Upper lobe of right lung (tissue), 1 donor: Measurements from ENCODE around the gene TRAFD1. TPM values are rescaled to one million over a fixed set of nuclear protein-coding genes. Genes with fewer than 3 reads are reported as not detected.

Experiments used
- ATAC-seq: fragments of 200-7000 bp; cut with Tn5 transposase; one replicate; pipeline ENCODE4 v1.9.1; 2020; ENCODE audit warnings: mild to moderate bottlenecking, moderate library complexity
- DNase-seq: peaks from one replicate; pipeline ENCODE4 v3.0.0-alpha.2; 2020
- H3K27ac ChIP-seq: fragments of 200-600 bp; one replicate; pipeline ENCODE4 v1.8.0; 2022
- H3K27me3 ChIP-seq: fragments of 200-600 bp; one replicate; pipeline ENCODE4 v1.8.0; 2022; ENCODE audit warnings: mild to moderate bottlenecking
- H3K36me3 ChIP-seq: fragments of 200-600 bp; one replicate; pipeline ENCODE4 v1.8.0; 2022
- H3K4me1 ChIP-seq: fragments of 200-600 bp; one replicate; pipeline ENCODE4 v1.8.0; 2022
- H3K4me3 ChIP-seq: fragments of 200-600 bp; one replicate; pipeline ENCODE4 v1.8.0; 2022; ENCODE audit warnings: mild to moderate bottlenecking
- H3K9me3 ChIP-seq: fragments of 200-600 bp; one replicate; pipeline ENCODE4 v1.8.0; 2022
- intact Hi-C: fragments of 100-400 bp; cut with DNase I; formaldehyde crosslinking; loops from one replicate; pipeline ENCODE4 v1.11.0; 2022
- total RNA-seq: library from RNA; stranded (reverse); fragmentation: NEBNext Ultra II Directional; extraction: Animal tissue kit (Norgen Biotek cat#: 25700); gene quantifications from one replicate; pipeline ENCODE4 v1.2.1, GENCODE V29; 2021
- TF ChIP-seq, protein P1 (sequence below): fragments of 200-600 bp; IDR thresholded peaks from one replicate; pipeline ENCODE4 v1.8.0; 2022; ENCODE audit warnings: antibody characterized with exemption
- donor health status: DM: no; HTN: yes; CAD: no; lungs with severe emphysema.

Gene TRAFD1
- total RNA-seq, 1 donor from 2014 or later, result 35.3 TPM

DNA sequence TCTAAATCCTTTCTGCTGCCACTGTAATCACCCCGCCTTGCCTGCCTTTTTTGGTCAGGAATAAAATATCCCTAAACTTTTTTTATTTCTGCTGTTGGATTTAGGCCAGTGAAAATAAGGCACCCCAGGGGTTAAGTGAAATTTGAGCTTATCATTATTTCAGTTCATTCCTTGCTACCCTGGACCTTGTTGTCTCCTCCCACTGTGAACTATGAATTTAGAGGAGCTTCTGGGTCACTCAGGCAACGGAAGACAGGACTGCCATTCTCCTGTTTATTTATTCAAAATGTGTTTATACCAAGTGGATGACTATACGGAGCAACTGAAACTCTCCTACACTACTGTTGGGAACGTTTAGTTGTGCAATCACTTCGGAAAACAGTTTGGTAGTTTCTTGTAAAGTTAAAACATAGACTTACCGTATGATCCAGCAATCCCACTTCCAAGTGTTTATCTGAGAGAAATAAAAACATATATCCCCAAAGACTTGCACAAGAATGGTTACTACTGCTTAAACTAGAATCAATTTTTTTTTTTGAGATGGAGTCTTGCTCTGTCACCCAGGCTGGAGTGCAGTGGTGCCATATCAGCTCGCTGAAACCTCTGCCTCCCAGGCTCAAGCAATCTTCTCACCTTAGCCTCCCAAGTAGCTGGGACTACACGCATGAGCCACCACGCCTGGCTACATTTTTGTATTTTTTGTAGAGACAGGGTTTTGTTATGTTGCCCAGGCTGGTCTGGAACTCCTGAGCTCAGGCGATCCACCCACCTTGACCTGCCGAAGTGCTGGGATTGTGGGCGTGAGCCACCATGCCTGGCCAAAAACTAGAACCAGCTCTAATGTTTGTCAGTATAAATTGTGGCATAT lies 2.3 kb upstream of the TRAFD1 start:
- intact Hi-C loops, result no loop called here
- no peaks in the 10 kb centered on the region for H3K9me3 ChIP-seq
- ATAC-seq, result no peak

DNA sequence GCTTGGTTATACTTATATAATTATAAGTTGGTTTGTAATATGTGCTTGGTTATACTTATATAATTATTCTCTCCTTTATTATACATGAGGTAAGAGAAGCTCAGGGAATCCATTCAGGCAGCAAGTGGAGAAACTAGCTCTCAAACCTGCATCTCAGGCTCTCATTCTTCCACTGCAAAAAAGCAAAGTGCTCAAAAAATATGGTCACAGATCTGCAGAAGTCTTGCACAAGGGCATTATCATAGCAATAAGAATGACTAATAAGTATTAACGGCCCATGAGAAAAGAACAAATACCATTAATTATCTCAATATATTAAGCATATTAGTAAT lies 476 bp upstream of the TRAFD1 start:
- Histone ChIP-seq H3K9me3 (no peaks in the 10 kb centered on the region), H3K27ac (no peak overlapping the region), H3K36me3 (no peaks in the 10 kb centered on the region), H3K4me1 (peaks cover 40% of the 10 kb centered on the region), H3K4me3 (peak overlapping the region; percentile 97), H3K27me3 (no peaks in the 10 kb centered on the region)
- DNase-seq (no peak), ATAC-seq (no peak)
- intact Hi-C loops, result no loop called here
- TF ChIP-seq, protein P1, sequence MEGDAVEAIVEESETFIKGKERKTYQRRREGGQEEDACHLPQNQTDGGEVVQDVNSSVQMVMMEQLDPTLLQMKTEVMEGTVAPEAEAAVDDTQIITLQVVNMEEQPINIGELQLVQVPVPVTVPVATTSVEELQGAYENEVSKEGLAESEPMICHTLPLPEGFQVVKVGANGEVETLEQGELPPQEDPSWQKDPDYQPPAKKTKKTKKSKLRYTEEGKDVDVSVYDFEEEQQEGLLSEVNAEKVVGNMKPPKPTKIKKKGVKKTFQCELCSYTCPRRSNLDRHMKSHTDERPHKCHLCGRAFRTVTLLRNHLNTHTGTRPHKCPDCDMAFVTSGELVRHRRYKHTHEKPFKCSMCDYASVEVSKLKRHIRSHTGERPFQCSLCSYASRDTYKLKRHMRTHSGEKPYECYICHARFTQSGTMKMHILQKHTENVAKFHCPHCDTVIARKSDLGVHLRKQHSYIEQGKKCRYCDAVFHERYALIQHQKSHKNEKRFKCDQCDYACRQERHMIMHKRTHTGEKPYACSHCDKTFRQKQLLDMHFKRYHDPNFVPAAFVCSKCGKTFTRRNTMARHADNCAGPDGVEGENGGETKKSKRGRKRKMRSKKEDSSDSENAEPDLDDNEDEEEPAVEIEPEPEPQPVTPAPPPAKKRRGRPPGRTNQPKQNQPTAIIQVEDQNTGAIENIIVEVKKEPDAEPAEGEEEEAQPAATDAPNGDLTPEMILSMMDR, result no peak

More for the DNA sequence above, 2.3 kb upstream of the TRAFD1 start:
- H3K4me3 ChIP-seq, result no peak overlapping the region
- no peak for DNase-seq
- H3K4me1 ChIP-seq, result peaks cover 31% of the 10 kb centered on the region
- no peaks in the 10 kb centered on the region for H3K36me3 ChIP-seq
- H3K27ac ChIP-seq, result no peak overlapping the region
- TF ChIP-seq, protein P1, result no peak
- H3K27me3 ChIP-seq, result no peaks in the 10 kb centered on the region

DNA sequence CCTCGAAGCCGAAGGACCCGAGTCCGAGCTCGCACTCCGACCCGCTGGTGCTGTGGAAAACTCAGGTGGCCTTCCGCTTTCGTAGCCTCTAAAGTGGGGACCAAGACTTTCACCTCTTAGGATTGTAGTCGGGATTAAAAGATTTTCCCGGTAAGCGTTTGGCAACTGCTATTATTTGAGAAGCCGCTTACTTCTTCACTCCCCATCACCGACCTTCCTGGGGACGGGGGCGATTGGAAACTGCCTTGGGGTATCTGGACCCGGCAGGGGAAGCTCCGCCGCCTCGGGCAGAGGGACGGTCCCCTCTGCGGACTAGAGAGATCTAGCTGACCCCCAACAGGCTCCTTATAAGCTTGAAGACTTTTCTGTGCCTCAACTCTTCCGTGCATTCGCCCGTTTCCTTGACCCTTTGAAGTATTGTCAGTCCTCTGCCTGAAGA lies 659 bp downstream of the TRAFD1 start:
- no peaks in the 10 kb centered on the region for H3K9me3 ChIP-seq
- DNase-seq (no peak), ATAC-seq (no peak)
- H3K27ac ChIP-seq, result peak overlapping the region; percentile 95
- no peaks in the 10 kb centered on the region for H3K36me3 ChIP-seq
- peaks cover 49% of the 10 kb centered on the region for H3K4me1 ChIP-seq
- no peaks in the 10 kb centered on the region for H3K27me3 ChIP-seq
- peak overlapping the region; percentile 97 for H3K4me3 ChIP-seq
- TF ChIP-seq, protein P1, result no peak
- intact Hi-C loops, result no loop called here

DNA sequence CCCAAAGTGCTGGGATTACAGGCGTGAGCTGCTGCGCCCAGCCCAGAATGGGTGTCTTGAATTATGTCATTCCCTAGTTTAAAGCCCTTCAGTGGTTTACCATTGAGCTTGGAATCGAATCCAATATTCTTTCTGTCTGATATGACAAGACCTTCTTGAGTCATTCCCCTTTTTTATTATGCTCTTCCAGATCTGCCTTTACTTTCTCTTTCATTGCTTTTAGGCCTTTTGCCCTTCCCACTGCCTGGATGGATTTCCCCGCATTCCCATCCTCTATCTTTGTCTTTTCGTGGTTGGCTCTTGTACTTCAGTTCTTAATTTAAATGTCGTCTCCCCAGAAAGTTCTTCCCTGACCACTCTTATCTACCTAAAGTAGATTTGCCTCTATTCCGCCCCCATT lies 1.6 kb downstream of the TRAFD1 start:
- ATAC-seq, result no peak
- DNase-seq, result no peak
- intact Hi-C loops, result no loop called here
- Histone ChIP-seq H3K9me3 (no peaks in the 10 kb centered on the region), H3K27ac (no peak overlapping the region), H3K27me3 (no peaks in the 10 kb centered on the region), H3K4me3 (peak overlapping the region; percentile 97), H3K4me1 (peaks cover 56% of the 10 kb centered on the region), H3K36me3 (no peaks in the 10 kb centered on the region)
- TF ChIP-seq, protein P1, result no peak

DNA sequence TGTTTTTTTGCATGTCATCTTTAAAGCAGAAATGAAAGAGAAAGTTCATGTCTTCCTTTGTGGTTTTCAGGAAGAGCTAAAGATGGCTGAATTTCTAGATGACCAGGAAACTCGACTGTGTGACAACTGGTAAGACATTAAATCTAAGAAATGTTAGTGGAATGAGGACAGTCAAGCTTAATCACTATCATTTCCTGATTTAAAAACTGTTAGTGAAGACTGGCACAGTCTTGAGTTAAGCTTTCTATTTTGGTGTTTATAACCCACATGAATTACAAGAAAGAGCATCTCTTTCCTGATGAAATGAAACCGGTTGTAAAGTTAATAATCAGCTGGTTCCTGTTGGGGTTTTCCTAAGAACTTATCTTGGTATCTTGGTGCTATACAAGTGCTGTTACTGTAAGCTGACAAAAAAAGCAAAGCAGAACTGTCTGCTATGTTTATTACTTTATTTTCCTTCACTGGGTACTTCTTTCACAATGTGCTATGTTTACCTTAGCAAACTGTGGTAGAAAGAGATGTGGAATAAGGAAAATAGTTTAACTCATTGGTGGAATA lies 5.2 kb downstream of the TRAFD1 start:
- peaks cover 51% of the 10 kb centered on the region for H3K4me1 ChIP-seq
- ATAC-seq, result peak; percentile 53
- H3K4me3 ChIP-seq, result peak overlapping the region; percentile 21

More for the DNA sequence above, 5.2 kb downstream of the TRAFD1 start:
- TF ChIP-seq, protein P1, result no peak
- no peak for DNase-seq
- peaks cover 15% of the 10 kb centered on the region for H3K36me3 ChIP-seq
- H3K27me3 ChIP-seq, result no peaks in the 10 kb centered on the region
- H3K9me3 ChIP-seq, result no peaks in the 10 kb centered on the region
- intact Hi-C loops, result no loop called here
- peak overlapping the region; percentile 82 for H3K27ac ChIP-seq
